ENCODE results near the gene PPP3R1.
A peak's percentile ranks its signal among the peaks of the same experiment; 100 is the strongest.

Gene PPP3R1

DNA sequence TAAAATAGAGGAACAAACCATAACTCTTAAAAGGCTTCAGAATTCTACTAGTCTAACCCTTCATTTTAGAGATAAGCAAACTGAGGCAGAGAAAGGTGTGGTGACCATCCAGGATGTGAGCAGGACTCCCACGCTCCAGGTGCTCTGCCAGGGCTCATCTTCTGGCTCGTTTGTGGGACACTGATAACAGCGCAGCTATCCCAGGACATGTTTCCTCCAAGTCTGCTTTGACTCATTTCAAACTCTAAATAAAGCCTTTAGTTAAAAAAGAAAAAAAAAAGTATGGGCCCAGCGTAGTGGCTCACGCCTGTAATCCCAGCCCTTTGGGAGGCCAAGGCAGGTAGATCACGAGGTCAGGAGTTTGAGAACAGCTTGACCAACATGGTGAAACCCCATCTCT, 39.0 kb upstream of the PPP3R1 start:
- Histone ChIP-seq H3K36me3 (ENCODE audit: insufficient read depth, low read length) (no peaks in the 10 kb centered on the region), H3K9me2 (replicated peaks; ENCODE audit: low read depth, low read length) (no peaks in the 10 kb centered on the region), H3K4me1 (ENCODE audit: insufficient read depth, low read length, poor library complexity, severe bottlenecking) (peaks cover 9% of the 10 kb centered on the region), H4K20me1 (ENCODE audit: insufficient read depth, low read length, poor library complexity, severe bottlenecking) (no peaks in the 10 kb centered on the region), H3K79me2 (ENCODE audit: insufficient read depth, low read length) (no peaks in the 10 kb centered on the region), H3K9me3 (ENCODE audit: insufficient read depth, low read depth, low read length) (no peaks in the 10 kb centered on the region), H3F3A (ENCODE audit: low read depth) (no peaks in the 10 kb centered on the region), H3K4me3 (ENCODE audit: low read length, poor library complexity, severe bottlenecking) (no peak overlapping the region), H3K4me2 (ENCODE audit: low read depth, low read length, poor library complexity, severe bottlenecking) (no peak overlapping the region), H3K27me3 (ENCODE audit: insufficient read depth, low read length, poor library complexity, severe bottlenecking) (no peaks in the 10 kb centered on the region), H2AFZ (ENCODE audit: low read length) (0 out of 2 replicates have a peak overlapping the region, but pooled peaks have one; percentile 0), H3K9ac (ENCODE audit: low read depth, low read length, poor library complexity, severe bottlenecking) (no peak overlapping the region)
- TF ChIP-seq, protein P1, sequence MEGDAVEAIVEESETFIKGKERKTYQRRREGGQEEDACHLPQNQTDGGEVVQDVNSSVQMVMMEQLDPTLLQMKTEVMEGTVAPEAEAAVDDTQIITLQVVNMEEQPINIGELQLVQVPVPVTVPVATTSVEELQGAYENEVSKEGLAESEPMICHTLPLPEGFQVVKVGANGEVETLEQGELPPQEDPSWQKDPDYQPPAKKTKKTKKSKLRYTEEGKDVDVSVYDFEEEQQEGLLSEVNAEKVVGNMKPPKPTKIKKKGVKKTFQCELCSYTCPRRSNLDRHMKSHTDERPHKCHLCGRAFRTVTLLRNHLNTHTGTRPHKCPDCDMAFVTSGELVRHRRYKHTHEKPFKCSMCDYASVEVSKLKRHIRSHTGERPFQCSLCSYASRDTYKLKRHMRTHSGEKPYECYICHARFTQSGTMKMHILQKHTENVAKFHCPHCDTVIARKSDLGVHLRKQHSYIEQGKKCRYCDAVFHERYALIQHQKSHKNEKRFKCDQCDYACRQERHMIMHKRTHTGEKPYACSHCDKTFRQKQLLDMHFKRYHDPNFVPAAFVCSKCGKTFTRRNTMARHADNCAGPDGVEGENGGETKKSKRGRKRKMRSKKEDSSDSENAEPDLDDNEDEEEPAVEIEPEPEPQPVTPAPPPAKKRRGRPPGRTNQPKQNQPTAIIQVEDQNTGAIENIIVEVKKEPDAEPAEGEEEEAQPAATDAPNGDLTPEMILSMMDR (conservative IDR thresholded peaks at IDR 0.05; ENCODE audit: low read length): no peak
- no peak for TF ChIP-seq EZH2phosphoT487 (IDR thresholded peaks at IDR 0.05; ENCODE audit: borderline replicate concordance)

DNA sequence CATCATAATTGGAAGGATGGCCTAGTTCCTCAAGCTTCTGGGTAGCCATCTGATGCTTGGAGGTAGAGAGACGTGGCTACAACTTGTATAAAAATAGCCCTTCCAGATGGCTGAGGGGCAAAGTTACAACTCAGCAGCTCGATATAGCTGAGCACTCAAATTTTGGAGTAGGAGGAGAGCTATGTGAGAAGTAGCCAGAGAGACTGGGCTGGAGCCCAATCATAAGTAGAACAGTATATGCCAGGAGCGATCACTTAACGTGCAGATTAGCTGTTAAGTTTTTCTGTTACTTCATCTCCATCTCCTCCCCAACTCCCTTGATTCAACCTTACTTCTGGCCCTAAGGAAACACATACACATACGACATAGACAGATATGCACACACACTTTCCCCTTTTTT, 38.6 kb upstream of the PPP3R1 start:
- no peaks in the 10 kb centered on the region for H3K9me2 ChIP-seq (replicated peaks; ENCODE audit: low read depth, low read length)
- H3K4me2 ChIP-seq (ENCODE audit: low read depth, low read length, poor library complexity, severe bottlenecking): no peak overlapping the region
- TF ChIP-seq, protein P1 (conservative IDR thresholded peaks at IDR 0.05; ENCODE audit: low read length): no peak
- no peak for TF ChIP-seq EZH2phosphoT487 (IDR thresholded peaks at IDR 0.05; ENCODE audit: borderline replicate concordance)
- no peak overlapping the region for H3K4me3 ChIP-seq (ENCODE audit: low read length, poor library complexity, severe bottlenecking)
- 0 out of 2 replicates have a peak overlapping the region, but pooled peaks have one; percentile 0 for H2AFZ ChIP-seq (ENCODE audit: low read length)
- H3K79me2 ChIP-seq (ENCODE audit: insufficient read depth, low read length): no peaks in the 10 kb centered on the region
- no peaks in the 10 kb centered on the region for H3F3A ChIP-seq (ENCODE audit: low read depth)
- H3K9me3 ChIP-seq (ENCODE audit: insufficient read depth, low read depth, low read length): no peaks in the 10 kb centered on the region
- H3K36me3 ChIP-seq (ENCODE audit: insufficient read depth, low read length): no peaks in the 10 kb centered on the region
- H3K4me1 ChIP-seq (ENCODE audit: insufficient read depth, low read length, poor library complexity, severe bottlenecking): peaks cover 9% of the 10 kb centered on the region
- H3K9ac ChIP-seq (ENCODE audit: low read depth, low read length, poor library complexity, severe bottlenecking): no peak overlapping the region
- H3K27me3 ChIP-seq (ENCODE audit: insufficient read depth, low read length, poor library complexity, severe bottlenecking): no peaks in the 10 kb centered on the region
- H4K20me1 ChIP-seq (ENCODE audit: insufficient read depth, low read length, poor library complexity, severe bottlenecking): no peaks in the 10 kb centered on the region

- TF ChIP-seq EZH2phosphoT487 (IDR thresholded peaks at IDR 0.05; ENCODE audit: borderline replicate concordance): no peak
- TF ChIP-seq, protein P1 (conservative IDR thresholded peaks at IDR 0.05; ENCODE audit: low read length): no peak
- no peaks in the 10 kb centered on the region for H3K9me2 ChIP-seq (replicated peaks; ENCODE audit: low read depth, low read length)
- H3K9me3 ChIP-seq (ENCODE audit: insufficient read depth, low read depth, low read length): no peaks in the 10 kb centered on the region
- no peak overlapping the region for H3K9ac ChIP-seq (ENCODE audit: low read depth, low read length, poor library complexity, severe bottlenecking)
- H3K36me3 ChIP-seq (ENCODE audit: insufficient read depth, low read length): no peaks in the 10 kb centered on the region
- H2AFZ ChIP-seq (ENCODE audit: low read length): no peak overlapping the region
- no peaks in the 10 kb centered on the region for H3K27me3 ChIP-seq (ENCODE audit: insufficient read depth, low read length, poor library complexity, severe bottlenecking)
- H3F3A ChIP-seq (ENCODE audit: low read depth): no peaks in the 10 kb centered on the region
- no peak overlapping the region for H3K4me2 ChIP-seq (ENCODE audit: low read depth, low read length, poor library complexity, severe bottlenecking)
- no peaks in the 10 kb centered on the region for H3K4me1 ChIP-seq (ENCODE audit: insufficient read depth, low read length, poor library complexity, severe bottlenecking)
- H3K4me3 ChIP-seq (ENCODE audit: low read length, poor library complexity, severe bottlenecking): no peak overlapping the region
- H3K79me2 ChIP-seq (ENCODE audit: insufficient read depth, low read length): no peaks in the 10 kb centered on the region
- H4K20me1 ChIP-seq (ENCODE audit: insufficient read depth, low read length, poor library complexity, severe bottlenecking): no peaks in the 10 kb centered on the region
These were observed 35.5 kb upstream of the PPP3R1 start for GRCh38 chr2:68287580-68288441.
